Muscle layer of duodenum (tissue), 2 donors: ENCODE measurements around the gene GNAL.

ENCODE experiments used
- H3K27ac ChIP-seq: one replicate; pipeline ENCODE4 v1.7.0; 2013; ENCODE audit warnings: mild to moderate bottlenecking, low read length
- H3K27me3 ChIP-seq: one replicate; pipeline ENCODE4 v1.7.0; 2013; ENCODE audit warnings: low read depth, mild to moderate bottlenecking, control low read depth, low read length
- H3K36me3 ChIP-seq, 2 donors: one replicate each; pipeline ENCODE4 v1.7.0; 2013; ENCODE audit warnings: low read length in 2 of 2, control low read depth in 1 of 2, mild to moderate bottlenecking in 1 of 2; ENCODE audit not compliant: insufficient read depth in 2 of 2, control insufficient read depth in 1 of 2
- H3K4me1 ChIP-seq, 2 donors: one replicate each; pipeline ENCODE4 v1.7.0; 2013; ENCODE audit warnings: low read length in 2 of 2, mild to moderate bottlenecking in 2 of 2, control low read depth in 1 of 2, moderate library complexity in 1 of 2; ENCODE audit not compliant: insufficient read depth in 2 of 2, control insufficient read depth in 1 of 2
- H3K4me3 ChIP-seq, 2 donors: one replicate each; pipeline ENCODE4 v1.7.0; 2013; ENCODE audit warnings: low read length in 2 of 2, low read depth in 1 of 2, mild to moderate bottlenecking in 1 of 2
- H3K9me3 ChIP-seq, 2 donors: one replicate each; pipeline ENCODE4 v1.7.0; 2013; ENCODE audit warnings: low read length in 2 of 2, control low read depth in 1 of 2, mild to moderate bottlenecking in 1 of 2; ENCODE audit not compliant: control insufficient read depth in 1 of 2
- donor health status: healthy.

GNAL gene

GRCh38 chr18:11923450-11923849 lies 234.4 kb downstream of the GNAL start:
- Histone ChIP-seq H3K36me3 (no peaks in the 10 kb centered on the region), H3K4me3 (no peak overlapping the region), H3K27ac (no peak overlapping the region), H3K4me1 (no peaks in the 10 kb centered on the region), H3K9me3 (no peaks in the 10 kb centered on the region), H3K27me3 (no peaks in the 10 kb centered on the region)

DNA sequence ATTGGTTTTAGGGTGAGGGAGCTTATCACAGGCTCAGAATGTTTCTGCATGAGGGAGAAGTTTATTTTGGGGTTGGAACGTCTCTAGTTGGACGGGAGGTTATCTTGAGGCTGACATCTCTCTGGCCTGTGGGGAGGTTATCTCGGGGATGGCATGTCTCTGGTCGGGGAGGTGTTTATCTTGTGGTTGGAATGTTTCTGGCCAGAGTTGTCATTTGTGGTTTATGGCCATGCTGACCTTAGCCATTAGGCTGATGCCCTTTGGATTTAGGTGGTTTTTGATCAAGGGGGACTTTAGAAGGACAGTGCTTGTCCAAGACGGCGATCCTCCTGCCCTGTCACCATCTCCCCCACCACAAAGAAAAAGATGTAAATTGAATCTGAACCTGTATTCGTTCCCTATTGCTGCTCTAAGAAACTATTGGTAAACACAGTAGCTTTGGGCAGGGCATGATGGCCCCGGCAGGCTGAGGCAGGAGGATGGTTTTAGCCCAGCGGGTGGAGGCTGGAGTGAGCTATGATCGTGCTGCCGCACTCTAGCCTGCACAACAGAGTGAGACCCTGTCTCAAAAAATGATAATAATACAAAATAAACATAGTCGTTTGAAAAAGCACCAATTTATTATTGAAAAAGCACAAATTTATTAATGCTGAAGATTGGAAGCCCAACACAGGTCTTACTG lies 236.9 kb downstream of the GNAL start:
- no peak overlapping the region for H3K4me3 ChIP-seq
- H3K4me1 ChIP-seq = no peaks in the 10 kb centered on the region
- no peaks in the 10 kb centered on the region for H3K27me3 ChIP-seq
- H3K9me3 ChIP-seq = no peaks in the 10 kb centered on the region
- no peak overlapping the region for H3K27ac ChIP-seq
- H3K36me3 ChIP-seq = no peaks in the 10 kb centered on the region

DNA sequence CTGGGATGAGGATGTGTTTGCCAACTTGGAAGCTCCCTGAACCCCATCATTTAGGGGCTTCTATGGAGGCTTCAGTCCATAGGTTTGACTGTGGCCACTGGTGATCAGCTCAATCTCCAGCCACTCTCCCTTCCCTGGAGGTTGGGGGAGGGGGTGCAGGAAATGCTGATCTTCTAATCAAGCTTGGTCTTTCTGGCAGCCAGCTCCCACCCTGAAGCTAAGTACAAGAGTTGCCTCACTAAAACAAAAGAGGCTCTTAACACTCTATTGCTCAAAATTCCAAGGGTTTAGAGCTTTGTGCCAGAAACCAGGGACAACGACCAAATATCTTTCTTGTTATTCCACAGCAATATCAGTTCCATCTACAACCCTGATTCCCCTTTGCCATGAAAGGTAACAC lies 238.4 kb downstream of the GNAL start:
- Histone ChIP-seq H3K4me1 (no peaks in the 10 kb centered on the region), H3K27me3 (no peaks in the 10 kb centered on the region), H3K9me3 (no peaks in the 10 kb centered on the region), H3K36me3 (no peaks in the 10 kb centered on the region), H3K27ac (no peak overlapping the region), H3K4me3 (no peak overlapping the region)

DNA sequence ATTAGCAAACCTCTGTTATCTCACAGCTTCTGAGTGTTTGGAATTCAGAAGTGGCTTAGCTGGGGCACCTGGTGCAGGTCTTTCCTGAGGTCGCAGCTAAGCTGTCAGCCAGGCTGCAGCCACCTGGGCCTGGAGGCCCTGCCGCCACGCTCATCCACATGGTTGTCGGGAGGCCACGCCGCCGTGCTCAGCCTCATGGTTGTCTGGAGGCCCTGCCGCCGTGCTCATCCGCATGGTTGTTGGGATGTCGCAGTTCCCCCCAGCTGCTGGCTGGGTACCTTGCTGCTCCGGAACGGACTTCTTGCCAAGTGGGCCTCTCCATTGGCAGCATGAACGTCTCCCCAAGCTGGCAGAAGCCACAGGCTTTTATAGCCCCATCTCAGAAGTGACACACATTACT lies 243.3 kb downstream of the GNAL start:
- no peaks in the 10 kb centered on the region for H3K9me3 ChIP-seq
- no peaks in the 10 kb centered on the region for H3K36me3 ChIP-seq

More for the DNA sequence above, 243.3 kb downstream of the GNAL start:
- Histone ChIP-seq H3K27ac (no peak overlapping the region), H3K27me3 (no peaks in the 10 kb centered on the region), H3K4me3 (no peak overlapping the region), H3K4me1 (no peaks in the 10 kb centered on the region)
